ENCODE measurements around the gene WDFY4. TPM values are rescaled to one million over a fixed set of nuclear protein-coding genes. Genes with fewer than 3 reads are reported as not detected.

Gene WDFY4
- total and polyA plus RNA-seq, 11 donors, result 0.46 to 19.8 (median 1.0) TPM

DNA sequence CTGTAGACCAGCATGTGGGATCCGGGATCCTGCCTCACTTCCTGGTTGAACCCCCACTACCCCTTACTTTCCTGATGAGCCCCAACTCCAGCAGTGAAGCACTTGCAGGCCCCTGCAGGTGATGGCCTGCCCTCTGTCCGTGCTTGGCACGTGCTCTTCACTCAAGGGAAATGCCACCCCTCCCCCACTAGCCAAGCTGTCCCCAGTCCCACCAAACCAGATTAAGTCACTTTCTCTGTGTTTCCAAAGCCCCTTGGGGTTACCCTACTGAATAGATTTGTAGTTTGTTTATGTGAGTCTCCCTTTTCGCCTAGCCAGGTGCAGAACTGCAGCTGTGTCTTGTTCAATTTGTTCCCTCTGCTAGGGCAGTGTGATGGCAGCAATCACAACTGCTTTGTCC is 121.7 kb downstream of the WDFY4 start:
- no peak for ATAC-seq
- Histone ChIP-seq H3K36me3 (no peaks in the 10 kb centered on the region), H3K27me3 (no peaks in the 10 kb centered on the region), H3K4me1 (peaks cover 0 to 61% (median 34%) of the 10 kb centered on the region in 12 donors), H3K9me3 (no peaks in the 10 kb centered on the region), H3K4me3 (no peak overlapping the region), H3K27ac (peak overlapping the region in 10 of 12 donors; percentile 13 to 72 (median 56))
- 63 to 83% (median 74%) methylated on average over 4 of the region's 4 CpGs for WGBS, 4 donors
- DNase-seq, result no peak
- no peak for TF ChIP-seq POLR2A (IDR thresholded peaks at IDR 0.05)
- TF ChIP-seq, protein P1, sequence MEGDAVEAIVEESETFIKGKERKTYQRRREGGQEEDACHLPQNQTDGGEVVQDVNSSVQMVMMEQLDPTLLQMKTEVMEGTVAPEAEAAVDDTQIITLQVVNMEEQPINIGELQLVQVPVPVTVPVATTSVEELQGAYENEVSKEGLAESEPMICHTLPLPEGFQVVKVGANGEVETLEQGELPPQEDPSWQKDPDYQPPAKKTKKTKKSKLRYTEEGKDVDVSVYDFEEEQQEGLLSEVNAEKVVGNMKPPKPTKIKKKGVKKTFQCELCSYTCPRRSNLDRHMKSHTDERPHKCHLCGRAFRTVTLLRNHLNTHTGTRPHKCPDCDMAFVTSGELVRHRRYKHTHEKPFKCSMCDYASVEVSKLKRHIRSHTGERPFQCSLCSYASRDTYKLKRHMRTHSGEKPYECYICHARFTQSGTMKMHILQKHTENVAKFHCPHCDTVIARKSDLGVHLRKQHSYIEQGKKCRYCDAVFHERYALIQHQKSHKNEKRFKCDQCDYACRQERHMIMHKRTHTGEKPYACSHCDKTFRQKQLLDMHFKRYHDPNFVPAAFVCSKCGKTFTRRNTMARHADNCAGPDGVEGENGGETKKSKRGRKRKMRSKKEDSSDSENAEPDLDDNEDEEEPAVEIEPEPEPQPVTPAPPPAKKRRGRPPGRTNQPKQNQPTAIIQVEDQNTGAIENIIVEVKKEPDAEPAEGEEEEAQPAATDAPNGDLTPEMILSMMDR (IDR thresholded peaks at IDR 0.05), result no peak
- intact Hi-C loops (cut with DNase I), result no loop called here

DNA sequence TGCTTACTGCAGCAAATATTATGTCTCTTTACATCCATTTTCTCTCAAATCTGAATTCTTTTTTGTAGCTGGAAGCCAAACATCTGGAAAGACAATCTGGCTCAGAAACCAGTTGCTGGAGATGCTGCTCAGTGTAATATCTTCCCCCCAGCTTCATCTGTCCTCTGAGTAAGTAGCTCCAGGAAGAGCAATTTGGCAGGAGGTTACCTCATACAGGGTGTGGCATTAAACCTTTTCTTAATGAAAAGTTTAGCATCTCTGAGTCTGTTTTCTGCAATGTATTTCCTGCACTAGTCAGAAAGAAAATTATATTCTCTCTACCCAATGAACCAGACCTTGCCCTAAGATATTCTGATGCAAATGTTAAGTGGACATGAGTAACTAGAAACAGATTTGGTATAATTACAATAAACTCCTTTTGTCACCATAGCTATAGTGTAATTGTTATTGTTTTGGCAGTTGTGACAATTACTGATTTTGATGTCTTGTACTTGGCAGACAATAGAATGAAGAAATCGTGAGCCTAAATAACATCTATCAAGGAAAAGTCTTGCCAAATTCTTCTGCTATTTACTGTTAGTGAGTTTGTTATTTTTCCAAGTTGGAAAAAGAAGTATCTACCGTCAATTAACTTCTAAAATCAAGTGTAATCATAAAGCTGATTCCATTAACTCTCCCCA is 123.3 kb downstream of the WDFY4 start:
- no peaks in the 10 kb centered on the region for H3K36me3 ChIP-seq
- H3K4me3 ChIP-seq, result no peak overlapping the region
- H3K9me3 ChIP-seq, result no peaks in the 10 kb centered on the region
- peaks cover 0 to 58% (median 31%) of the 10 kb centered on the region in 12 donors for H3K4me1 ChIP-seq
- intact Hi-C loops (cut with DNase I), result no loop called here
- 38 to 62% (median 47%) methylated on average over 2 of the region's 2 CpGs for WGBS, 4 donors
- peak overlapping the region in 7 of 12 donors; percentile 13 to 64 (median 21) for H3K27ac ChIP-seq
- DNase-seq (no peak), ATAC-seq (peak in 1 of 4 donors; percentile 59)
- H3K27me3 ChIP-seq, result no peaks in the 10 kb centered on the region
- TF ChIP-seq, protein P1 (IDR thresholded peaks at IDR 0.05), result no peak
- no peak for TF ChIP-seq POLR2A (IDR thresholded peaks at IDR 0.05)

DNA sequence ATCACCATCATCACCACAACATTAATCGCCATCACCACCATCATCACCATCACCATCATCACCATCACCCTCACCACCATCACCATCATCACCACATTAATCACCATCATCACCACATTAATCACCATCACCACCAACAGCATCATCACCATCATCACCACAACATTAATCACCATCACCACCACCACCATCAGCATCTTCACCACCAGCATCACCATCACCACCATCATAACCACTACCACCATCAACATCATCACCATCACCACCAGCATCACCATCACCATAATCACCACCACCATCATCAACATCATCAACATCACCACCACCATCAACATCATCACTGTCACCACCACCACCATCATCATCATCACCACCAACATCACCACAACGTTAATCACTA is 124.6 kb downstream of the WDFY4 start:
- no peak overlapping the region for H3K27ac ChIP-seq
- DNase-seq (no peak), ATAC-seq (no peak)
- WGBS, 4 donors, result 88 to 98% (median 91%) methylated on average over 2 of the region's 2 CpGs
- no peaks in the 10 kb centered on the region for H3K36me3 ChIP-seq
- intact Hi-C loops (cut with DNase I), result no loop called here
- peaks cover 0 to 61% (median 30%) of the 10 kb centered on the region in 12 donors for H3K4me1 ChIP-seq
- no peak overlapping the region for H3K4me3 ChIP-seq
- H3K9me3 ChIP-seq, result no peaks in the 10 kb centered on the region
- TF ChIP-seq, protein P1 (IDR thresholded peaks at IDR 0.05), result no peak
- TF ChIP-seq POLR2A (IDR thresholded peaks at IDR 0.05), result no peak
- no peaks in the 10 kb centered on the region for H3K27me3 ChIP-seq

DNA sequence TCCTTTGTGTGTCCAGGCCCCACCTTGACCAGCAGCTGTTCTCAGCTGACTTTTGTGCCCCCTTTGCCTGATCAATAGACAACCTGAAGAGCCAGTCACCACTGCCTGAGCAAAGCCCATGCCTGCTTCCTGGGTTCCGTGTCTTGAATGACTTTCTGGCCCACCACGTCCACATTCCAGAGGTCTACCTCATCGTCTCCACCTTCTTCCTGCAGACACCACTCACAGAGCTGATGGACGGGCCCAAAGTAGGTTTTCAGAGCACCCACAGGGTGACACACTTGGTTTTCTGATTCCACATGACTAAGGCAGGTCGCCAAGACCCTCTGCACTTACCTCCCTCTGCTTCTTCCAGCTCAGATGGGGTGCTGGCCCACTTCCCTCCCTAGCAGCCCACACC is 126.8 kb downstream of the WDFY4 start:
- ATAC-seq, result no peak

More for the DNA sequence above, 126.8 kb downstream of the WDFY4 start:
- no peak for DNase-seq
- Histone ChIP-seq H3K9me3 (no peaks in the 10 kb centered on the region), H3K36me3 (no peaks in the 10 kb centered on the region), H3K4me3 (no peak overlapping the region), H3K4me1 (peaks cover 0 to 40% (median 10%) of the 10 kb centered on the region in 12 donors), H3K27ac (no peak overlapping the region), H3K27me3 (no peaks in the 10 kb centered on the region)
- intact Hi-C loops (cut with DNase I), result no loop called here
- 78 to 91% (median 88%) methylated on average over 5 of the region's 5 CpGs for WGBS, 4 donors
- TF ChIP-seq, protein P1 (IDR thresholded peaks at IDR 0.05), result no peak
- no peak for TF ChIP-seq POLR2A (IDR thresholded peaks at IDR 0.05)
